ENCODE data around the gene CHSY1.

CHSY1 gene

DNA sequence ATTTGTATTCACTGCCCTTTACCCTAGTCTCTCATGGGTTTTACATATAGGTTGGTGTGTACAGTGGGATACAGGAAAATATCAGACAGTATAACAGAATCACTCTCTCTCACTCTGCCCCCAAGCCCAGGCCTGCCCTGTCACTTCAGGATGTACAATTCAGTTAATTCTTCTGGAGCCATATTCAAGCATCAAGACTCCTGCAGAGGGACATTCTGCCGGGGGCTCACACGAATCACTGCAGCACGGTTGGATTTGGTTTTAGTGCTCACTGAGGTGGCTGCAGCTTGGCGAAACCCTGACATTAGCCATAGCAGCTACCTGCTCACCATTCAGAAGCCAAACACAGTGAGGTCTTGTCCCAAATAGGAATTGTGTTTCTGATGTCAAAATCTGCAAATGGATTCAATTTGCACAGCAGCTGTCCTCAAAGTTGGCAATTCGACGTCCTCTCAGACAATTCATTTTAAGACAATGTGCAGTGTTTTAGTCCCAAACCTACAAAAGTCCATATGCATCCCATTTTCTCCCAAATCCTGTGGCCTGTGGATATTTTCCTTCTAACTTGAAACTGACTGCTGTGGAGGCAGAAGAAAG lies 82.9 kb downstream of the CHSY1 start:
- Histone ChIP-seq H3K36me3 (ENCODE audit: control insufficient read depth in 2 of 2, insufficient read depth in 2 of 2, low read length in 2 of 2) (peaks cover 0 to 5% of the 10 kb centered on the region in 2 donors), H3K4me3 (ENCODE audit: low read length in 2 of 2) (no peak overlapping the region), H3K9me3 (ENCODE audit: control insufficient read depth in 2 of 2, low read length in 2 of 2) (peaks cover 4 to 10% of the 10 kb centered on the region in 2 donors), H3K4me1 (ENCODE audit: control insufficient read depth, insufficient read depth, low read length) (peaks cover 17% of the 10 kb centered on the region), H3K9ac (ENCODE audit: low read length in 2 of 2) (no peak overlapping the region), H3K27ac (ENCODE audit: low read length) (peak overlapping the region; percentile 62), H3K27me3 (ENCODE audit: control insufficient read depth in 1 of 2, insufficient read depth in 2 of 2, low read length in 2 of 2) (no peaks in the 10 kb centered on the region)

DNA sequence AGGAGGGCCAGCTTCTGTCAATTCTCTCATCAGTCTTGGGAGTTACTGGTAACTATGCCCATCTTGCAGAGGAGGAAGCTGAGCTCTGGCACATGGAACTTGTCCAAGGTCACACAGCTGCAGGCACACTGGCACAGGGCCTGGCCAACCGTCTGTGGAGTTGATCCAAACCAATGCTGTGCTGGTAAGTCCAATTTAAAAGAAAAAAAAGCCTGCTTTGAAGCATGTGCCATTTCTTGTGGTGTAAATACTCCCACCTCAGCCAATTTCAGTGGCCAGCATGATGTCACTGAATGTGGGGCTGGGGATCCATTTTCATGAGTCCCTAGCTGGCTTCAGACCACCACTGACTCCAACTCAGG lies 83.4 kb downstream of the CHSY1 start:
- no peak overlapping the region for H3K9ac ChIP-seq (ENCODE audit: low read length in 2 of 2)
- no peaks in the 10 kb centered on the region for H3K27me3 ChIP-seq (ENCODE audit: control insufficient read depth in 1 of 2, insufficient read depth in 2 of 2, low read length in 2 of 2)
- H3K27ac ChIP-seq (ENCODE audit: low read length) = peak overlapping the region; percentile 62
- H3K4me3 ChIP-seq (ENCODE audit: low read length in 2 of 2) = peak overlapping the region in 1 of 2 donors; percentile 29
- H3K9me3 ChIP-seq (ENCODE audit: control insufficient read depth in 2 of 2, low read length in 2 of 2) = peaks cover 4 to 10% of the 10 kb centered on the region in 2 donors
- peaks cover 17% of the 10 kb centered on the region for H3K4me1 ChIP-seq (ENCODE audit: control insufficient read depth, insufficient read depth, low read length)
- peaks cover 0 to 1% of the 10 kb centered on the region in 2 donors for H3K36me3 ChIP-seq (ENCODE audit: control insufficient read depth in 2 of 2, insufficient read depth in 2 of 2, low read length in 2 of 2)

DNA sequence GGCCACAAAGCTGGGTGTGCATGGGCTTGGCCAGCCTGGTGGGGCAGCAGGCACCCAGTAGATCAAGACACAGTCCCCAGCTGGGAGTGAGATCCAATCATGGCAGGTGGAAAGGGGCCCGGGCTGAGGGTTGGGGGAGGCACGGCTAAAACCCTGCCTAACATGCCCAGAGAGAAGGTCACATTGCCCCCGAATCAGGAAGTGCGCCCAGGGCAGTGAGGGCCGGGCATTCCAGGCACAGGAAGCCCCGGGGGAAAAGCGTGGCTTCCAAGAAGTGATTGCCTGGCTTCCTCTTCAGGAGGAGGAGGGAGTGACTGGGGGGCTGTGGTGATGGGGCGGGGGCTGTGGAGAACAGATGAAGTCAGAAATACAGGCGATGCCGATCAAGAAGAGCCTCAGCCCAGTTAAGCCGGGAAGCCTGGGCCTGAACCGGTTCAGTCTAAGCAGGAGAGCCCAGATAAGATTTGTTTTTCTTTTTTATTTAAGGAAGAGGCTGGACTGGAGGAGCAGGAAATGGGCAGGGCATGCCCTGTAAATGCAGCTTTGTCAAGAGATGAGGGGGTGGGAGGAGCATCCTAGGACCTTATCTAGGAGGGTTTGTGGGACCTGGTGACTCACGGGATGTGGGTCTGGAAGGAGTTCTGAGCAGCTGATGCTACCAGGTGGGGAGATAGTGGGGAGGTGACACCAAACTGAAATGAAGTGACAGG lies 83.9 kb downstream of the CHSY1 start:
- peak overlapping the region in 1 of 2 donors; percentile 10 for H3K9ac ChIP-seq (ENCODE audit: low read length in 2 of 2)
- peak overlapping the region in 1 of 2 donors; percentile 29 for H3K4me3 ChIP-seq (ENCODE audit: low read length in 2 of 2)
- peaks cover 22% of the 10 kb centered on the region for H3K4me1 ChIP-seq (ENCODE audit: control insufficient read depth, insufficient read depth, low read length)
- H3K27me3 ChIP-seq (ENCODE audit: control insufficient read depth in 1 of 2, insufficient read depth in 2 of 2, low read length in 2 of 2) = no peaks in the 10 kb centered on the region
- peak overlapping the region; percentile 62 for H3K27ac ChIP-seq (ENCODE audit: low read length)
- no peaks in the 10 kb centered on the region for H3K36me3 ChIP-seq (ENCODE audit: control insufficient read depth in 2 of 2, insufficient read depth in 2 of 2, low read length in 2 of 2)
- peaks cover 4 to 10% of the 10 kb centered on the region in 2 donors for H3K9me3 ChIP-seq (ENCODE audit: control insufficient read depth in 2 of 2, low read length in 2 of 2)

DNA sequence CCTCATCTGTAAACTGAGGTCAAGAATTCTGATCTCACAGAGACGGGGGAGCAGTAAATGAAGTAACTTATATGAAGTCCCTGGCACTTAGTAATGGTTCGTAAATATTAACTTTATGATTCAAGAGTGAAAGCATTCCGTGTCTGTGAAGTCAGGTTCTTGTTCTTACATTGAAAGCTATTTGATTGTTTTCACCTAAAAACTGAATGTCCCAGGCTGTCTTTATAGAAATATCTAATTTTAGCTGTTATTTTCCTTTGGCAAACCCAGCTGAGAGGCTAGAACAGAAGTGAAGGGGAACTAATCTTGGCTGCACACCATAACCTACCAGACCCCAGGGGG lies 84.5 kb downstream of the CHSY1 start:
- Histone ChIP-seq H3K27me3 (ENCODE audit: control insufficient read depth in 1 of 2, insufficient read depth in 2 of 2, low read length in 2 of 2) (no peaks in the 10 kb centered on the region), H3K27ac (ENCODE audit: low read length) (peak overlapping the region; percentile 62), H3K9me3 (ENCODE audit: control insufficient read depth in 2 of 2, low read length in 2 of 2) (peaks cover 4 to 10% of the 10 kb centered on the region in 2 donors), H3K36me3 (ENCODE audit: control insufficient read depth in 2 of 2, insufficient read depth in 2 of 2, low read length in 2 of 2) (no peaks in the 10 kb centered on the region), H3K9ac (ENCODE audit: low read length in 2 of 2) (peak overlapping the region in 1 of 2 donors; percentile 10), H3K4me3 (ENCODE audit: low read length in 2 of 2) (no peak overlapping the region), H3K4me1 (ENCODE audit: control insufficient read depth, insufficient read depth, low read length) (peaks cover 27% of the 10 kb centered on the region)

DNA sequence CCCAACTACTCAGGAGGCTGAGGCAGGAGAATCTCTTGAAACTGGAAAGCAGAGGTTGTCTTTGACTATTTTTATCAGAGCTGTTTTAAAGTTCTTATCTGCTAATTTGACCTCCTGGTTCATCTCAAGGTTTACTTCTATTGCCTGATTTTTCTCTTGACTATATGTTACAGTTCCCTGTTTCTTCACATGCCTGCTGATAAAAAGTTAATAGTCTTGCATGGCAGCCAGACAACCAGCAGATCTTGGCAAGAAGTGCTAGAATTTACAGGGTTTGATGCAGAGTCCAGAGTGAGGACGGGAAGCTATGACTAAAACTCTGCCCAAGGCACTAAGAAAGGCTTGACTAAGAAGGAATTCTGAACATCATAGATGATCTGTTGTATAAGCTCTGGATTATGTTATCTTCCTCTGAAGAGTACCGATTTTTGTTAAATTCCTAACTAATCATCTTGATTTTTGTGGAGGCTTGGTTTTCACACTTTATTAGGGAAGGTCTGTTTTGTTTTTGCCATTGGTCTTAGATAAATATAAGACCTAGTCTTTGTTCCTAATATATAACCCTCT lies 85.9 kb downstream of the CHSY1 start:
- no peaks in the 10 kb centered on the region for H3K36me3 ChIP-seq (ENCODE audit: control insufficient read depth in 2 of 2, insufficient read depth in 2 of 2, low read length in 2 of 2)
- peaks cover 25% of the 10 kb centered on the region for H3K4me1 ChIP-seq (ENCODE audit: control insufficient read depth, insufficient read depth, low read length)
- H3K9ac ChIP-seq (ENCODE audit: low read length in 2 of 2) = no peak overlapping the region
- H3K9me3 ChIP-seq (ENCODE audit: control insufficient read depth in 2 of 2, low read length in 2 of 2) = peaks cover 4 to 10% of the 10 kb centered on the region in 2 donors
- no peak overlapping the region for H3K27ac ChIP-seq (ENCODE audit: low read length)
- no peaks in the 10 kb centered on the region for H3K27me3 ChIP-seq (ENCODE audit: control insufficient read depth in 1 of 2, insufficient read depth in 2 of 2, low read length in 2 of 2)
- H3K4me3 ChIP-seq (ENCODE audit: low read length in 2 of 2) = no peak overlapping the region

DNA sequence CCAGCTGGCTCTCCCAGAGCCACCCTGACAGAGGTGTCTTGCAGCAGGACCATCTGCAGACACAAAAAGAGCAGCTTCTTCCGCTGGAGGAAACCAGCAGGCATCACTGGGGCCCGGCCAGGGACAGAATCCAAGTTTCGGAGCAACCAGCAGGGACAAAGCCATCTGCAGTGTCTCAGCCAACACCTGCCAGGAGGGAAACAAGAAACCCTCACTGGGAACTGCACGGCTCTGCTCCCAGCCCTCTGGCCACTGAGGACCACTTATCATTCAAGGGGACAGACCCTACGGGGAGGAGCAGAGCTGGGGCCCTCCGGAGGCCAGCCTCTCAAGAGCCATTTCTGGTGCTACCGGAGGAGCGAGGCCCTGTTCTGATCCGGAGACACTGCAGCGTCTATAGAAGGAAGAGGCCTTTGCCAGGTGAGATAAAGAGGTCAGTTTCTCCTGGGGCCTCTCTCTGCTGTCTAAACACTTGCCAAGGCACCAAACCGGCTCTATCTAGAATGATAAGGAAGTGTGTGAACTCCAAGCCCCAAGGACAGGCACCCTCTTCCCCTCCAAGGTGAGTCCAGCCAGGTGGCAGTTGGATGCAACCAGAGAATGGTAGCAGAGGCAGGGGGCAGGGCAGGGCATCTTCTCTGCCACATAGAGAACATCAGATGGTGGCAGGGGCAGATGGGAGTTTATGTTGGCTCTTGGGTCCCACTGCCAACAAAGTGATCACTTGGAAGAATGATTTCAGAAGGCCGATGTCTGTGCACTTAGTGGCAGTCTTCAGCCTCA lies 89.0 kb downstream of the CHSY1 start:
- Histone ChIP-seq H3K9me3 (ENCODE audit: control insufficient read depth in 2 of 2, low read length in 2 of 2) (peaks cover 4 to 10% of the 10 kb centered on the region in 2 donors), H3K9ac (ENCODE audit: low read length in 2 of 2) (no peak overlapping the region), H3K4me1 (ENCODE audit: control insufficient read depth, insufficient read depth, low read length) (peaks cover 19% of the 10 kb centered on the region), H3K27ac (ENCODE audit: low read length) (peak overlapping the region; percentile 37), H3K27me3 (ENCODE audit: control insufficient read depth in 1 of 2, insufficient read depth in 2 of 2, low read length in 2 of 2) (no peaks in the 10 kb centered on the region), H3K36me3 (ENCODE audit: control insufficient read depth in 2 of 2, insufficient read depth in 2 of 2, low read length in 2 of 2) (no peaks in the 10 kb centered on the region), H3K4me3 (ENCODE audit: low read length in 2 of 2) (peak overlapping the region in 1 of 2 donors; percentile 35)

DNA sequence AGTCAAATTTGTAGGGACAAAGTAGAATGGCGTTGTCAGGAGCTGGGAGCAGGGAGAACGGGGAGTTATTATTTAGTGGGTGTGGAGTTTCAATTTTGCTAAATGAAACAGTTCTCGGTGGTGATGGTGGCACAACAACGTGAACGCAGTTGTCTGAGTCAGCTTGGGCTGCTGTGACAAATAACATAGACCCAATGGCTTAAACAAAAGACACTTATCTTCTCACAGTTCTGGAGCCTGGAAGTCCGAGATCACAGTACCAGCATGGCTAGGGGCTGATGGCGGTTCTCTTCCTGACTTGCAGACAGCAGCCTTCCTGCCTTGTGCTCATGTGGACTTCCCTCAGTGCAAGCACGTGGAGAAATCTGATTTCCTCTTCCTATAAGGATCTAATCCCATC lies 90.2 kb downstream of the CHSY1 start:
- Histone ChIP-seq H3K4me3 (ENCODE audit: low read length in 2 of 2) (no peak overlapping the region), H3K27ac (ENCODE audit: low read length) (no peak overlapping the region), H3K9me3 (ENCODE audit: control insufficient read depth in 2 of 2, low read length in 2 of 2) (peaks cover 4 to 10% of the 10 kb centered on the region in 2 donors), H3K27me3 (ENCODE audit: control insufficient read depth in 1 of 2, insufficient read depth in 2 of 2, low read length in 2 of 2) (no peaks in the 10 kb centered on the region), H3K4me1 (ENCODE audit: control insufficient read depth, insufficient read depth, low read length) (peaks cover 15% of the 10 kb centered on the region), H3K36me3 (ENCODE audit: control insufficient read depth in 2 of 2, insufficient read depth in 2 of 2, low read length in 2 of 2) (no peaks in the 10 kb centered on the region), H3K9ac (ENCODE audit: low read length in 2 of 2) (no peak overlapping the region)

DNA sequence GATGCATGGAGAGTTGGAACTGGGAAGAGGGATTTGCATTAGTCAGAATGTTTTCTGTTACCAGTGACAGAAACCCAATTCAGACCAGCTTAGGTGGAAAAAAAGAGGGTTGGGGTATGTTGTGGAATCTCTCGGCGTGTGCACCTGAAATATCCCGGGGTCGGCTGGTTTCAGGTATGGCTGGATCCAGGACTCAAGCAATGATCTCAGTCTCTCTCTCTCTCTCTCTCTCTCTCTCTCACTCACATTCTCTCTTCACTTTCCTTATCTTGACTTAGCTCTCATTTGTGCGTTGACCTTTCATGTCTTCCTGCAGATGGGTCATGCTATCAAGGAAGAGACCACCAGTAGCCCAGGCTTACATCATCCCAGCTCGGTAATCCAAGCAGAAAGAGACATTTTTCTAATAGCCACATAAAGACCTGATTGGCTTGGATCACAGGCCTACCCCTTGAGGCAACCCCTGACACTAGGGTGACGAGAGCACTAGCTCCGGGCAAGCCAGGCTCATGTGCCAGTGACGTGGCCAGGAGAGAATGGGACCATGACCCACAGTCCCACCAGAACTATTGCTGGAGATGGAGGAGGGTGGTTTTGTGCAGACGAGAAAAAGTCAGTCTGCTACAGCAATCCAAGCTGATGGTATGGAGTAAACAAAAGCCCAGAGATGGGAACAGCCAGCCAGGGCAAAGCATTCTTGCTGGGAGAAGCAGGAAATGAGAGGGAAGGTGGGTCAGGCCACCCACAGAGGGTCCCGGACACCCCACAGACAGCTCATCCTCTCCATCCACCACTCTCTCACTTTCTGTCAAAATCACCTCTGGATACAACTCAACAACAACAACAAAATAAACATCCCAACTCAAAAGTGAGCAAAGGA lies 91.7 kb downstream of the CHSY1 start:
- Histone ChIP-seq H3K27ac (ENCODE audit: low read length) (no peak overlapping the region), H3K36me3 (ENCODE audit: control insufficient read depth in 2 of 2, insufficient read depth in 2 of 2, low read length in 2 of 2) (no peaks in the 10 kb centered on the region), H3K9me3 (ENCODE audit: control insufficient read depth in 2 of 2, low read length in 2 of 2) (peaks cover 0 to 4% of the 10 kb centered on the region in 2 donors), H3K4me3 (ENCODE audit: low read length in 2 of 2) (no peak overlapping the region), H3K4me1 (ENCODE audit: control insufficient read depth, insufficient read depth, low read length) (peaks cover 12% of the 10 kb centered on the region), H3K27me3 (ENCODE audit: control insufficient read depth in 1 of 2, insufficient read depth in 2 of 2, low read length in 2 of 2) (no peaks in the 10 kb centered on the region), H3K9ac (ENCODE audit: low read length in 2 of 2) (no peak overlapping the region)

DNA sequence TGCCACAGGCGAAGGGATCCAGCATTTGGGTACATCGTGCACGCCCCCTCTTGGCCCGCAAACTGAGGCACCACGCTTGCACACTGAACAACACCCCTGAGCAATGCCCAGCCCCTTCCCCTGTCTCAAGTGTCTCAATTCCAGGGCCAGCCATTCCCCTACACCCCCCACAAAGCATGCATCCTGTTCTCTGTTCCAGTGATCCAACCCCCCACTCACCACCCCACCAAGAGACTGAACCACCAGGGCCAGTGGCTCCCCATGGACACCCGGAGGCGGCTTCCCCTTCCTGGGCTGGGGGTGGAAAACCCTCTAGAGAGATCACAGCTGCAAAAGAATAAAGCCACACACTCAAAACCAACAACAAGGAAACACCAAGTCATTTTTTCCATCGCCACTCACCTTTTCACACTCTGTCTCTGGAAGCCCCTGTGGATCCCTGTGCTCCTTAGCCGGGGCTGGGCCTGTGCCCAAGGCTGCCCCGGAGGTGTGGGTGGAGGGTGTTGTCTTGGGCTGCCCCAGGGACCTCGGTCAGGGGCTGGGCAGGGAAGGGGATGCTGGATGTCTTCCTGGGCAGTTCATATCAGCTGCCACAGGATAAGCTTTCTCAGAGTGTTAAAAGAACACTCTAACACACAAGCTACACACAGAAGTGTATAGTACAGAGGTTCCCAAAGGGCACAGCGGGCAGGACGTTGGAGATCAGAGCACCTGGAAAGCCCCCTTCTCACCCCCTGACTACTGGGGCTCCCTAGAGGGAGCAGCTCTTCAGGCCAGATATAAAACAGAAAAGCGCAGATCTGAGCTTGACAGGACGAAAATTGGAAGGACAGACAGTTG lies 92.5 kb downstream of the CHSY1 start:
- no peak overlapping the region for H3K27ac ChIP-seq (ENCODE audit: low read length)
- H3K9ac ChIP-seq (ENCODE audit: low read length in 2 of 2) = no peak overlapping the region
- H3K4me3 ChIP-seq (ENCODE audit: low read length in 2 of 2) = no peak overlapping the region
- H3K27me3 ChIP-seq (ENCODE audit: control insufficient read depth in 1 of 2, insufficient read depth in 2 of 2, low read length in 2 of 2) = no peaks in the 10 kb centered on the region
- peaks cover 0 to 1% of the 10 kb centered on the region in 2 donors for H3K9me3 ChIP-seq (ENCODE audit: control insufficient read depth in 2 of 2, low read length in 2 of 2)
- no peaks in the 10 kb centered on the region for H3K36me3 ChIP-seq (ENCODE audit: control insufficient read depth in 2 of 2, insufficient read depth in 2 of 2, low read length in 2 of 2)
- H3K4me1 ChIP-seq (ENCODE audit: control insufficient read depth, insufficient read depth, low read length) = peaks cover 12% of the 10 kb centered on the region
